Activated T-cell treated with anti-CD3 and anti-CD28 coated beads, Interleukin-2, amount 50 U/mL, for 48 hours (primary cell): ENCODE data around the gene DOCK7.
"Not testable (repeated sequence)": the region's sequence is repeated elsewhere in the genome, so short reads cannot be mapped to it uniquely, and the experiment has no call there.

Experiments
- DNase-seq, 2 experiments: peaks; one replicate each; pipeline ENCODE4 v3.0.0-alpha.2; 2020

Gene DOCK7

GRCh38 chr1:62608905-62609304, 79.3 kb downstream of the DOCK7 start:
- no peak for DNase-seq

DNA sequence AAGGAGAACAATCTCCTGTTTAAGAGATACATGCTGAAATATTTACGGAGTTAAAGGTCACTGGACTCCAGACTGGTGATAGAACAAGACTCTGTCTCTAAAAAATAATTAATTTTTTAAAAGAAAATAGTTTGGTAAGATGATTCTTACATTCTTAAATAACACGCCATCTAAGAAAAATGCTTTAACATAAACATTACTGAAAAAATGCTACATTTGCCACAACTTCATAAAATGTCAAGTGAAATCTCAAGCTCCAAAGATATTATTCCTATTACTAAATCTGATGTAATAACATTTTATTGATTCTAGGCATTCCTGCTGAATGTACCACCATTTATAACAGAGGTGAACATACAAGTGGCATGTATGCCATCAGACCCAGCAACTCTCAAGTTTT, 86.7 kb downstream of the DOCK7 start:
- no peak for DNase-seq

GRCh38 chr1:62599044-62599443, 89.1 kb downstream of the DOCK7 start:
- no peak for DNase-seq

DNA sequence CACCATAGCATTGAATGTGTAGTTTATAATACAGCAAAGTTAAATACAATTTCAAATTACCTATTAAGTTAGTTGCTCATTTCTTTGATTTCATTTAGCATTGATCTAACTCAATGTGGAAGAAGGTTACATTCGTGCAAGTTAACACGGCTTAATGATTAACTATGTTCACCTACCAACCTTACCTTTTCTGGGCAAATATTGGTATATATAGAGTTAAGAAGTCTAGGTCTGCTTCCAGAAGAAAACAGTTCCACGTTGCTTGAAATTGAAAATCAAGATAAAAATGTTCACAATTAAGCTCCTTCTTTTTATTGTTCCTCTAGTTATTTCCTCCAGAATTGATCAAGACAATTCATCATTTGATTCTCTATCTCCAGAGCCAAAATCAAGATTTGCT, 90.9 kb downstream of the DOCK7 start, which contains the start of gene ANGPTL3:
Gene ANGPTL3, plus strand, starts transcription at position 240 of the 400 bp plus-strand sequence. Its CDS starts 47 bp downstream, at position 287.
- no peak for DNase-seq

DNA sequence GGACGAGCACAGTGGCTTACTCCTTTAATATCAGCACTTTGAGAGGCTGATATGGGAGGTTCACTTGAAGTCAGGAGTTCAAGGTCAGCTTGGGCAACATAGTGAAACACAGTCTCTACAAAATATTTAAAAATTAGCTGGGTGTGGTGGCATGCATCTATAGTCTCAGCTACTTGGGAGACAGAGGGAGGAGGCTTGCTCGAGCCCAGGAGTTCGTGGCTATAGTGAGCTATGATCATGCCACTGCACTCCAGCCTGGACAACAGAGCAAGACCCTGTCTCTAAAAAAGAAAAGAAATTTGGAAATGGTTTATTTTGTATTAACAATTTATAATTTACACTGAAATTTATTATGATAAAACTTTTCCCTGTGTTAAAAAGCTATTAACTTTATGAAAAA, 92.5 kb downstream of the DOCK7 start:
- no peak for DNase-seq

DNA sequence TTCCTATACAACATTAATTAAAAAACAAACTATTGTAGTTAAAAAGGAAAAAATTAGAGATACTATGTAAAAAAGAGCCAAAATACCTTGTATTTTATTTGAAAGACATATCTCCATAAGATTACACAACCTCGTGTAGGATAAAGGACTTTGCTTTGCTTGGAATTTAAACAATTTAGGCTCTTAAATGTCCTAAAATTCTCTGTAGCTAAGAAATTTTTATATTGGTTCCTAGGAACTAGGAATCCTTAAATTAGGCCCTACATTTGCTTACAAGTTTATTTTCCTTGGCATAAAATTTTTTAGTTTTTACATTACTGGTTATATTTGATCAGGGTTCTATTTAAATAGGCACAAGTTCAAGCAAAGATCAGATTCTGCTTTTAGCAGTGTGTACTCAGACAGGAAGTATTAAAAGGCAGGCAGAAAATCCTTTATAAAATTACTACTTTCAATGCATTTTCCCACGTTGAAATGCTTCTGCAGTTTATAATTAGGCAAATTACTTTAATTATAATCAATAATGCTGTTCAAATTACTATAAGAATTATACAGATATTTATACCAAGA, 94.3 kb downstream of the DOCK7 start:
- no peak for DNase-seq

- DNase-seq, result no peak
Measured at GRCh38 chr1:62590970-62591368, 97.2 kb downstream of the DOCK7 start.

- DNase-seq, result no peak
Measured at GRCh38 chr1:62590255-62590969, 97.8 kb downstream of the DOCK7 start.

DNA sequence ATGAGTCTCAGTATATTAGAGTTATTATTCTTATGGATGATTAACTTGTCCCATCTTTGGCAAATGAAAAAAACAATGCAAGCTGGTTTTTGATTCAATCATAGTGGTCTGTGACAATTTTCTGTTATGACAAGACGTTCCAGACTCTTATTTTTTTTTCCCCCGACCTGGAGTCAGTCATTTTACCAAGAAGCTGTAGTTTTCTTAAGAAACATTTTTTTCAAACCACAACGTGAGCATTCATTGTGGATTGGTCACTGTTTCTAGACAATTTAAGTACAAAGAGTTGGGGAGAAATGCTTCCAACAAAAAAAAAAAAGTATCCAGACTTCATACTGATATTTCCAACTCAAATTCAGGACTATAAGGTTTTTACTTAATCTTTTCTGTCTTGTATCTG, 98.9 kb downstream of the DOCK7 start:
- no peak for DNase-seq

- no peak for DNase-seq
Measured at GRCh38 chr1:62588000-62588399, 100.2 kb downstream of the DOCK7 start.

DNA sequence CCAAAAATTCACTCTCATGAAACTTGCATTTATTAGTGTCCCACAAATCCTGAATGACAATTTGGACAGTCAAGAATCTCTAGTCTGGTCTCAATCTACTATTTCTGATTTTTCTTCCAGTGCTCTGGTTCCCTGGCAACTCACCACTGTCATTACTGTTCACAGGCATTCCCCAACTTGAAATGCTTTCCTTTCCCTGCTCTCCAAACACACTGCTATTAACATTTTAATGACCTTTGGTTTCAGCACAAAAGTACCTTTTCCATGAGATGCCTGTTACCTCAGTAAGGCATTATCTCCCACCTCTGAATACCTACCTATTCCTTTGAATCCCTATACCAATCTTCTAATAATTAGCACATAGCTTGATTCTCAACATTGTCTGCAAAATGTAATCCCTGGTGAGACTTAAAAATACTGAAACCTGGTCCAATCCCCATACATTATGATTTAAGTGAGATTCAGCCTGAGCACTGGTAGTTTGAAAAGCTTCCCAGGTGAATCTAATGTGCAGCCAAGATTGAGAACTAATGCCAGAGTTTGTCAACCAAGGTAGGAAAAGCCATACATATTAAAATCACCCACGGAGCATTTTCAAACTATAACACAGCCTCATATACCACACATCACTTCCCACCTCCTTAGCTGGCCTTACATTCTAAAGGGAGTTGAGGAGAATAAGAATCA, 102.6 kb downstream of the DOCK7 start:
- DNase-seq, result no peak

DNA sequence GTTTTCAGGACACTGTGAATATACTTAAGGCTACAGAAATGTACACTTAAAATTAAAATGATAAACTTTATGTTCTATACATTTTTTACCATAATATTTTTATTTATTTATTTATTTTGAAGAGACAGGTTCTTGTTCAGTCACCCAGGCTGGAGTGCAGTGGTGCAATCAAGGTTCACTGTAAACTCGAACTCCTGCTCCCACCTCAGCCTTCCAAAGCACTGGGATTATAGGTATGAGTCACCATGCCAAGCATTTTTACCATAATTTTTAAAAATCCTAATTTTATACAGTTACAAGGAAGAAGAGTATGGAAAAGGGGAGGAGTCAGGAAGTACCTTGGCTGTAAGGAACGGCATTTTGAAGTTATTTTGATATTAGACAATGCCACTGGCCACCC, 114.5 kb downstream of the DOCK7 start:
- DNase-seq, result no peak

GRCh38 chr1:62572476-62572875, 115.7 kb downstream of the DOCK7 start:
- DNase-seq, result no peak

GRCh38 chr1:62571517-62571916, 116.7 kb downstream of the DOCK7 start:
- not testable (repeated sequence) for DNase-seq

GRCh38 chr1:62567926-62568325, 120.3 kb downstream of the DOCK7 start:
- DNase-seq, result not testable (repeated sequence)

DNA sequence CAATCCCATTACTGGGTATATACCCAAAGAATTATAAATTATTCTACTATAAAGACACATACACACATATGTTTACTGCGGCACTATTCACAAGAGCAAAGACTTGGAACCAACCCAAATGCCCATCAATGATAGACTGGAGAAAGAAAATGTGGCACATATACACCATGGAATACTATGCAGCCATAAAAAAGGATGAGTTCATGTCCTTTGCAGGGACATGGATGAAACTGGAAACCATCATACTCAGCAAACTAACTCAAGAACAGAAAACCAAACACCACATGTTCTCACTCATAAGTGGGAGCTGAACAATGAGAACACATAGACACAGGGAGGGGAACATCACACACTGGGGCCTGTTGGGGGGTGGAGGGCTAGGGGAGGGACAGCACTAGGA, 121.0 kb downstream of the DOCK7 start:
- DNase-seq, result not testable (repeated sequence)

DNA sequence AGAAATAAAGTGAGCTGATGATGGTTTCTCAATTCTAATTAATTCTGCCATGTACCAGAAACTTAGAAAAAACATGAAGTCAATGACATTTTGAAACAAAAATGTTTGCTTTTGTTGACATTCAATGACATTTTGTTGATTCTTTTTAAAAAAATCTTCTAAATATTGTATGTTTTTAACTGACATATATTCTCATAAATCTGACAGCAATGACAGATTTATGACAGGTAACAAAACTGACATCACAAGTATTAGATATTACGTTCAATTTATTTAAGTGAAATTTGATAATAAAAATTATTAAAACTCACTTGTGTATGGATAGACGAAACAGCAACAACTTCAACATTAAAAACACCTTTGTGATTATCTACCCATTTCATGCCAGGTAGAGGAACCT, 126.9 kb downstream of the DOCK7 start:
- no peak for DNase-seq

DNA sequence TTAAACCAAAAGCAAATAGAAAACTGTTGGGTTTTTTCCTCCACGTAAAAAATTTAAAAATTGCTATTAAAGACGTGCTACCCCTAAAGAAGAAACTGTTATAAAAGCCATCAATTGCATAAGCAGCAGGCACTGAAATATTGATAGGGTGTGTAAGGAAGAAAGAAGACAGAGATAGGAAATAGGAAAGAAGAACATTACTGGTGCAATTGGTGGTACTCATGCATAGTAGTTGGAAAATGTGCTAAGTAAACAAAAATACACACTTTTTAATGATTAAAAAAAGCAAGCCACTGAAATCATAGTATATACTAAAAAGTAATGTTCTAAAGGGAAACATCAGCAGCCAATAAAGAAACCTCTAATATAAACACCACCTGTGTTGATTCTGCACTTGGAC, 143.6 kb downstream of the DOCK7 start:
- no peak for DNase-seq

DNA sequence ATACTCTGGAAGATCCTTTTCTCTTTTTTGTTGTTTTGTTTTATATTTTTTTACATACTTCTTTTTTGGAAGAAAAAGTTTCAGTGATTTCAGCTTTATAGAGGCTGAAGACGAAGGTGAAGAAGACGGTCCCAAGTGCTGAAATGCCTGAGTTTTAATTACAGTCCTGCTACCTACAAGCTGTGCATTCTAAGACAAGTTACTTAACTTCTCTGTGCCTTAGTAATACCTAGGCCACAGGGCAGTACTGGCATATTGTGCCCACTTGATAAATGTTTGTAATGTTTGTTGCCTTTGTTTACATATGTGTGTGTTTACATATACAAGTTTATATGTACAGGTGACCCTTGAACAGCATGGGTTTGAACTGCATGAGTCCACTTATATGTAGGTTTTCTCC, 147.1 kb downstream of the DOCK7 start:
- no peak for DNase-seq

DNA sequence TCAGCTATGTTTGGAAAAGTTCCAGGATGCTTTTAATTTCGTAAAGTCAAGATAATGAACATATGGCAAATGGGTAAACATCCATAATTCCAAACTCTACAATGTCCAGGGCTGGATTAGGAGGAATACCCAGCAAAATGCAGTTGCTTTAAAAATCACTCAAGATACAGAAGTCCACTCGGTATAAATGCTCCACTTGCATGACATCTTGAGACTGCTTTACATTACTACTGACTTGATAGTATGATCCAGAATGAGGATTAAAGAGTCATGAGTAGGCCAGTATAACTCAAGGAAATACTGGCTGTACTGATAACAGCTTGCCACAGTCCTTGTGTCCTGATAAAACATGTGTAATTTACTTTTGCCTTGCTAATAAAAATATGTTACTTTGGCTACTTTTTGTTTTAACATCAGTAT, 149.1 kb downstream of the DOCK7 start:
- no peak for DNase-seq

GRCh38 chr1:62536865-62537264, 151.3 kb downstream of the DOCK7 start:
- DNase-seq, result no peak

GRCh38 chr1:62530516-62531154, 157.6 kb downstream of the DOCK7 start:
- no peak for DNase-seq

- no peak for DNase-seq
Measured at GRCh38 chr1:62529227-62529626, 159.0 kb downstream of the DOCK7 start.

- no peak for DNase-seq
Measured at GRCh38 chr1:62528015-62528414, 160.2 kb downstream of the DOCK7 start.
